Mesenchymal stem cell (in vitro differentiated cells and primary cell): Measurements from ENCODE around the gene SEPTIN11.

Source experiments
- DNase-seq: peaks from one replicate; pipeline ENCODE4 v3.0.0-alpha.2; 2013
- H2AFZ ChIP-seq: one replicate; pipeline ENCODE4 v1.6.1; 2013; ENCODE audit warnings: low read depth, mild to moderate bottlenecking, control low read depth, inconsistent platforms, low read length, moderate library complexity
- H2AK5ac ChIP-seq: 2 replicates; pipeline ENCODE4 v1.6.1; 2013; ENCODE audit warnings: low read length, moderate library complexity, mild to moderate bottlenecking, inconsistent platforms; ENCODE audit not compliant: severe bottlenecking
- H2BK120ac ChIP-seq: one replicate; pipeline ENCODE4 v1.6.1; 2013; ENCODE audit warnings: low read depth, mild to moderate bottlenecking, inconsistent platforms, low read length, moderate library complexity
- H2BK12ac ChIP-seq, 2 experiments: one replicate each; pipeline ENCODE4 v1.6.1; 2013; ENCODE audit warnings: inconsistent platforms in 2 of 2, low read length in 2 of 2, mild to moderate bottlenecking in 2 of 2, moderate library complexity in 2 of 2, control low read depth in 1 of 2
- H2BK15ac ChIP-seq: one replicate; pipeline ENCODE4 v1.6.1; 2013; ENCODE audit warnings: mild to moderate bottlenecking, low read depth, inconsistent platforms; ENCODE audit not compliant: poor library complexity, severe bottlenecking
- H2BK5ac ChIP-seq: 2 replicates; pipeline ENCODE4 v1.6.1; 2013; ENCODE audit warnings: low read depth, mild to moderate bottlenecking, low read length, control low read depth, inconsistent platforms; ENCODE audit not compliant: poor library complexity, severe bottlenecking
- H3K14ac ChIP-seq, 2 experiments: one replicate each; pipeline ENCODE4 v1.6.1; 2013; ENCODE audit warnings: inconsistent platforms in 2 of 2, low read length in 2 of 2, control low read depth in 1 of 2, mild to moderate bottlenecking in 1 of 2, moderate library complexity in 1 of 2
- H3K18ac ChIP-seq, 2 experiments: one replicate each; pipeline ENCODE4 v1.6.1; 2013; ENCODE audit warnings: inconsistent platforms in 2 of 2, low read length in 2 of 2, control low read depth in 1 of 2, low read depth in 1 of 2, mild to moderate bottlenecking in 1 of 2
- H3K23ac ChIP-seq, 2 experiments: one replicate each; pipeline ENCODE4 v1.6.1; 2013; ENCODE audit warnings: inconsistent platforms in 2 of 2, low read length in 2 of 2, mild to moderate bottlenecking in 2 of 2, moderate library complexity in 2 of 2, control low read depth in 1 of 2
- H3K27ac ChIP-seq: 2 replicates; pipeline ENCODE4 v1.5.1; 2013; ENCODE audit warnings: mild to moderate bottlenecking, moderate library complexity, low read length, control low read depth, inconsistent platforms; ENCODE audit not compliant: poor library complexity, severe bottlenecking
- H3K27me3 ChIP-seq, 2 experiments: 2 replicates each; pipeline versions ENCODE4 v1.6.1 to v1.7.0; 2013; ENCODE audit warnings: low read length in 2 of 2, mild to moderate bottlenecking in 2 of 2, moderate library complexity in 2 of 2, control low read depth in 1 of 2, inconsistent platforms in 1 of 2; ENCODE audit not compliant: control insufficient read depth in 1 of 2, insufficient read depth in 1 of 2
- H3K36me3 ChIP-seq, 2 experiments: 2 replicates each; pipeline versions ENCODE4 v1.6.1 to v1.7.0; 2013; ENCODE audit warnings: low read length in 2 of 2, control low read depth in 1 of 2, inconsistent platforms in 1 of 2, low read depth in 1 of 2, mild to moderate bottlenecking in 1 of 2; ENCODE audit not compliant: insufficient read depth in 2 of 2, control insufficient read depth in 1 of 2
- H3K4ac ChIP-seq, 2 experiments: one replicate each; pipeline ENCODE4 v1.6.1; 2013; ENCODE audit warnings: inconsistent platforms in 2 of 2, low read length in 2 of 2, mild to moderate bottlenecking in 2 of 2, moderate library complexity in 2 of 2, control low read depth in 1 of 2, low read depth in 1 of 2
- H3K4me1 ChIP-seq: 2 replicates; pipeline ENCODE4 v1.6.1; 2013; ENCODE audit warnings: low read depth, low read length, control low read depth; ENCODE audit not compliant: control insufficient read depth, insufficient read depth
- H3K4me2 ChIP-seq: 2 replicates; pipeline ENCODE4 v1.6.1; 2013; ENCODE audit warnings: low read length, mild to moderate bottlenecking, inconsistent platforms; ENCODE audit not compliant: poor library complexity, severe bottlenecking
- H3K4me3 ChIP-seq, 2 experiments: 2 replicates each; pipeline versions ENCODE4 v1.5.1 to v1.7.0; 2013; ENCODE audit warnings: low read length in 2 of 2, mild to moderate bottlenecking in 2 of 2, control low read depth in 1 of 2, low read depth in 1 of 2; ENCODE audit not compliant: insufficient read depth in 1 of 2
- H3K79me1 ChIP-seq: replicated peaks from 2 replicates; pipeline ENCODE4 v1.6.1; 2013; ENCODE audit warnings: mild to moderate bottlenecking, control low read depth, low read length, inconsistent platforms; ENCODE audit not compliant: poor library complexity, severe bottlenecking
- H3K9ac ChIP-seq: 2 replicates; pipeline ENCODE4 v1.7.0; 2013; ENCODE audit warnings: mild to moderate bottlenecking, low read length, moderate library complexity
- H3K9me3 ChIP-seq: 2 replicates; pipeline ENCODE4 v1.7.0; 2013; ENCODE audit warnings: mild to moderate bottlenecking, low read length; ENCODE audit not compliant: control insufficient read depth
- H4K8ac ChIP-seq: one replicate; pipeline ENCODE4 v1.6.1; 2013; ENCODE audit warnings: inconsistent platforms, mild to moderate bottlenecking, low read length, moderate library complexity
- H4K91ac ChIP-seq: one replicate; pipeline ENCODE4 v1.6.1; 2013; ENCODE audit warnings: mild to moderate bottlenecking, low read length, inconsistent platforms
- WGBS: methylation state at CpG from one replicate; pipeline ENCODE4 v1.1.7; 2013; ENCODE audit warnings: mixed read lengths; 5-methylcytosine and 5-hydroxymethylcytosine counted together

The SEPTIN11 gene

GRCh38 chr4:76930685-76931084 is 18.9 kb upstream of the SEPTIN11 start:
- no CpG with 5 or more reads among the region's 2 CpGs for WGBS
- no peak overlapping the region for H3K4me2 ChIP-seq
- H2BK120ac ChIP-seq, result no peak overlapping the region
- H2AK5ac ChIP-seq, result no peak overlapping the region
- H2AFZ ChIP-seq, result no peak overlapping the region
- H3K18ac ChIP-seq, result no peak overlapping the region
- no peak overlapping the region for H2BK15ac ChIP-seq
- no peak overlapping the region for H4K8ac ChIP-seq
- H3K14ac ChIP-seq, result no peak overlapping the region
- no peak overlapping the region for H3K27ac ChIP-seq
- no peak overlapping the region for H2BK5ac ChIP-seq
- DNase-seq, result no peak
- no peak overlapping the region for H3K23ac ChIP-seq
- no peak overlapping the region for H3K4me3 ChIP-seq
- H3K9me3 ChIP-seq, result no peaks in the 10 kb centered on the region
- H2BK12ac ChIP-seq, result no peak overlapping the region
- no peaks in the 10 kb centered on the region for H3K79me1 ChIP-seq
- H3K4ac ChIP-seq, result no peak overlapping the region
- peaks cover 1% of the 10 kb centered on the region for H3K4me1 ChIP-seq
- H3K27me3 ChIP-seq, result no peaks in the 10 kb centered on the region
- H4K91ac ChIP-seq, result no peak overlapping the region
- H3K36me3 ChIP-seq, result no peaks in the 10 kb centered on the region
- H3K9ac ChIP-seq, result no peak overlapping the region

GRCh38 chr4:76931087-76931486 is 18.5 kb upstream of the SEPTIN11 start:
- H3K4me3 ChIP-seq, result no peak overlapping the region
- no peak overlapping the region for H2BK120ac ChIP-seq
- no peak overlapping the region for H3K4me2 ChIP-seq
- H3K23ac ChIP-seq, result no peak overlapping the region
- H3K79me1 ChIP-seq, result no peaks in the 10 kb centered on the region
- DNase-seq, result no peak
- H3K27ac ChIP-seq, result no peak overlapping the region
- H3K27me3 ChIP-seq, result no peaks in the 10 kb centered on the region
- no peak overlapping the region for H3K9ac ChIP-seq
- H2BK15ac ChIP-seq, result no peak overlapping the region
- no peak overlapping the region for H4K91ac ChIP-seq
- no peak overlapping the region for H3K14ac ChIP-seq
- H3K36me3 ChIP-seq, result no peaks in the 10 kb centered on the region
- H2BK12ac ChIP-seq, result no peak overlapping the region
- no peak overlapping the region for H2AFZ ChIP-seq
- no peak overlapping the region for H2AK5ac ChIP-seq
- H4K8ac ChIP-seq, result no peak overlapping the region
- H3K4ac ChIP-seq, result no peak overlapping the region
- H3K18ac ChIP-seq, result no peak overlapping the region
- no peak overlapping the region for H2BK5ac ChIP-seq
- no peaks in the 10 kb centered on the region for H3K9me3 ChIP-seq
- H3K4me1 ChIP-seq, result peaks cover 1% of the 10 kb centered on the region

- Histone ChIP-seq H2AK5ac (no peak overlapping the region), H3K23ac (no peak overlapping the region), H4K8ac (no peak overlapping the region), H3K4me1 (peaks cover 1% of the 10 kb centered on the region), H3K4ac (no peak overlapping the region), H2AFZ (no peak overlapping the region), H2BK5ac (no peak overlapping the region), H4K91ac (no peak overlapping the region), H3K4me3 (no peak overlapping the region), H3K4me2 (no peak overlapping the region), H2BK15ac (no peak overlapping the region), H2BK120ac (no peak overlapping the region), H3K27ac (no peak overlapping the region), H2BK12ac (no peak overlapping the region), H3K27me3 (no peaks in the 10 kb centered on the region), H3K9me3 (peaks cover 3% of the 10 kb centered on the region), H3K79me1 (no peaks in the 10 kb centered on the region), H3K9ac (no peak overlapping the region), H3K18ac (no peak overlapping the region), H3K36me3 (no peaks in the 10 kb centered on the region), H3K14ac (no peak overlapping the region)
- 85% methylated on average over 5 of the region's 7 CpGs for WGBS
- no peak for DNase-seq
These were observed 17.8 kb upstream of the SEPTIN11 start for GRCh38 chr4:76931576-76932276.

GRCh38 chr4:76939184-76939583 is 10.4 kb upstream of the SEPTIN11 start:
- Histone ChIP-seq H3K27ac (no peak overlapping the region), H3K14ac (no peak overlapping the region), H4K8ac (no peak overlapping the region), H2BK120ac (no peak overlapping the region), H3K36me3 (no peaks in the 10 kb centered on the region), H3K4ac (no peak overlapping the region), H4K91ac (no peak overlapping the region), H3K4me2 (no peak overlapping the region), H2AFZ (no peak overlapping the region), H3K23ac (no peak overlapping the region), H3K4me1 (peaks cover 3% of the 10 kb centered on the region), H3K18ac (no peak overlapping the region), H2AK5ac (no peak overlapping the region), H3K79me1 (peaks cover 6% of the 10 kb centered on the region), H2BK12ac (no peak overlapping the region), H3K9me3 (peaks cover 4% of the 10 kb centered on the region), H3K4me3 (no peak overlapping the region), H2BK15ac (no peak overlapping the region), H3K9ac (no peak overlapping the region), H3K27me3 (no peaks in the 10 kb centered on the region), H2BK5ac (no peak overlapping the region)
- 100% methylated on average over 2 of the region's 2 CpGs for WGBS
- no peak for DNase-seq
